Keratinocyte (primary cell): ENCODE results near the gene EPRS1. TPM values are rescaled to one million over a fixed set of nuclear protein-coding genes. Genes with fewer than 3 reads are reported as not detected.

ENCODE experiments used
- DNase-seq: peaks from one replicate; pipeline ENCODE4 v3.0.0-alpha.2; 2011; ENCODE audit warnings: low read depth, missing footprints, low spot score
- FAIRE-seq: peaks from 2 replicates; lab custom pipeline; 2011; peaks lifted over from hg19 to GRCh38; lab: Jason Lieb, UNC
- H2AFZ ChIP-seq: 2 replicates; pipeline ENCODE4 v1.6.0; 2012; ENCODE audit warnings: low read length, control low read depth, inconsistent platforms; ENCODE audit not compliant: control insufficient read depth
- H3K27ac ChIP-seq: 2 replicates; pipeline ENCODE4 v1.5.1; 2011; ENCODE audit warnings: low read length; ENCODE audit not compliant: control insufficient read depth, insufficient read depth
- H3K27me3 ChIP-seq: 3 replicates; pipeline ENCODE4 v1.6.0; 2011; ENCODE audit warnings: low read length; ENCODE audit not compliant: control insufficient read depth, insufficient read depth; ENCODE audit errors: extremely low read depth
- H3K36me3 ChIP-seq, 2 experiments: 2 replicates in 1 of 2; 3 replicates in 1 of 2; pipeline ENCODE4 v1.5.1; 2011; ENCODE audit warnings: low read length in 2 of 2, mild to moderate bottlenecking in 1 of 2; ENCODE audit not compliant: control insufficient read depth in 2 of 2, insufficient read depth in 2 of 2; ENCODE audit errors: extremely low read depth in 1 of 2
- H3K4me1 ChIP-seq: 3 replicates; pipeline ENCODE4 v1.5.1; 2011; ENCODE audit warnings: low read length; ENCODE audit not compliant: control insufficient read depth, insufficient read depth; ENCODE audit errors: extremely low read depth
- H3K4me2 ChIP-seq: 3 replicates; pipeline ENCODE4 v1.6.0; 2011; ENCODE audit warnings: low read depth, low read length; ENCODE audit not compliant: control insufficient read depth, insufficient read depth; ENCODE audit errors: extremely low read depth
- H3K4me3 ChIP-seq, 3 experiments: fragments of 200-600 bp in 1 of 3; sonication (generic) in 1 of 3; 2 replicates in 2 of 3; 3 replicates in 1 of 3; pipeline ENCODE4 v1.5.1; 2011 to 2016; ENCODE audit warnings: low read length in 3 of 3, mild to moderate bottlenecking in 3 of 3, control low read depth in 2 of 3, inconsistent platforms in 1 of 3, low read depth in 1 of 3, mixed read lengths in 1 of 3, mixed run types in 1 of 3, moderate library complexity in 1 of 3; ENCODE audit not compliant: control insufficient read depth in 2 of 3, insufficient read depth in 2 of 3; ENCODE audit errors: extremely low read depth in 1 of 3
- H3K79me2 ChIP-seq: 2 replicates; pipeline ENCODE4 v1.6.0; 2012; ENCODE audit warnings: low read length; ENCODE audit not compliant: control insufficient read depth, insufficient read depth
- H3K9ac ChIP-seq: 3 replicates; pipeline ENCODE4 v1.6.0; 2011; ENCODE audit warnings: low read length; ENCODE audit not compliant: control insufficient read depth, insufficient read depth; ENCODE audit errors: extremely low read depth
- H3K9me1 ChIP-seq: 3 replicates; pipeline ENCODE4 v1.6.0; 2011; ENCODE audit warnings: low read length; ENCODE audit not compliant: control insufficient read depth, insufficient read depth; ENCODE audit errors: extremely low read depth
- H3K9me3 ChIP-seq: 2 replicates; pipeline ENCODE4 v1.5.1; 2012; ENCODE audit warnings: low read depth, low read length; ENCODE audit not compliant: control insufficient read depth
- H4K20me1 ChIP-seq: 3 replicates; pipeline ENCODE4 v1.6.0; 2011; ENCODE audit warnings: low read length; ENCODE audit not compliant: control insufficient read depth, insufficient read depth; ENCODE audit errors: extremely low read depth
- EZH2 ChIP-seq: IDR thresholded peaks from one replicate; pipeline ENCODE4 v1.6.1; 2012; ENCODE audit warnings: inconsistent platforms, mild to moderate bottlenecking, low read length, moderate library complexity
- dilution Hi-C: fragments of 300-500 bp; cut with MboI; formaldehyde crosslinking; loops from one replicate; pipeline ENCODE4 v1.7.0; 2020; ENCODE audit warnings: low sequenced_read_pairs; ENCODE audit not compliant: extremely low pct_ligation_motif_present
- polyA plus RNA-seq, 5 experiments: library from polyadenylated mRNA; depleted of rRNA in 3 of 5; stranded (reverse) in 3 of 5; stranded (forward) in 1 of 5; unstranded in 1 of 5; fragments of >200 nt; gene quantifications; 1 replicate in 1 of 5; 2 replicates in 3 of 5; 3 replicates in 1 of 5; pipeline versions ENCODE4 v1.2.1 to v1.2.3, GENCODE V29; 2011 to 2012; ENCODE audit warnings: missing spikeins in 2 of 5, low read depth in 1 of 5, low replicate concordance in 1 of 5
- TF ChIP-seq, protein P1 (sequence below), 3 experiments: IDR thresholded peaks in 1 of 3; conservative IDR thresholded peaks in 1 of 3; optimal IDR thresholded peaks in 1 of 3; 2 replicates in 2 of 3; 3 replicates in 1 of 3; pipeline versions ENCODE3 to v1.5.1; 2011; ENCODE audit warnings: low read length in 3 of 3, mild to moderate bottlenecking in 3 of 3, moderate library complexity in 2 of 3, control low read depth in 1 of 3, inconsistent platforms in 1 of 3; ENCODE audit not compliant: insufficient read depth in 2 of 3; ENCODE audit errors: extremely low read depth in 1 of 3

The EPRS1 gene
- polyA plus RNA-seq, 1 donor (not counting 4 experiments of a cell fraction or from before 2014, with no cell fraction given), result 96.3 TPM

DNA sequence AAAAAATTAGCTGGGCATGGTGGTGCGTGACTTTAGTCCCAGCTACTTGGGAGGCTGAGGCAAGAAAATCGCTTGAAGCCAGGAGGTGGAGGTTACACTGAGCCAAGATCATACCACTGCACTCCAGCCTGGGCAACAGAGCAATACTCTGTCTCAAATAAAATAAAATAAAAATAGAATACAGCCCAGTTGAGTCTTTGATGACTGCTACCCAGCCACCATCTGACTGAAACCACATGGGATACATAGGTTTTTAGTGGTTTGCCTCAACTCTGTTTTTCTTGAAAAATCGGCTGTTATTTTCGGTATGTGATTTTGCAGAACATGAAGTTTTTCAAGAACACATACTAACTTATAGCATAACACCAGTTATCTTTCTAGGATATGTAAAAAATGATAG lies 46.5 kb downstream of the EPRS1 start:
- TF ChIP-seq, protein P1, sequence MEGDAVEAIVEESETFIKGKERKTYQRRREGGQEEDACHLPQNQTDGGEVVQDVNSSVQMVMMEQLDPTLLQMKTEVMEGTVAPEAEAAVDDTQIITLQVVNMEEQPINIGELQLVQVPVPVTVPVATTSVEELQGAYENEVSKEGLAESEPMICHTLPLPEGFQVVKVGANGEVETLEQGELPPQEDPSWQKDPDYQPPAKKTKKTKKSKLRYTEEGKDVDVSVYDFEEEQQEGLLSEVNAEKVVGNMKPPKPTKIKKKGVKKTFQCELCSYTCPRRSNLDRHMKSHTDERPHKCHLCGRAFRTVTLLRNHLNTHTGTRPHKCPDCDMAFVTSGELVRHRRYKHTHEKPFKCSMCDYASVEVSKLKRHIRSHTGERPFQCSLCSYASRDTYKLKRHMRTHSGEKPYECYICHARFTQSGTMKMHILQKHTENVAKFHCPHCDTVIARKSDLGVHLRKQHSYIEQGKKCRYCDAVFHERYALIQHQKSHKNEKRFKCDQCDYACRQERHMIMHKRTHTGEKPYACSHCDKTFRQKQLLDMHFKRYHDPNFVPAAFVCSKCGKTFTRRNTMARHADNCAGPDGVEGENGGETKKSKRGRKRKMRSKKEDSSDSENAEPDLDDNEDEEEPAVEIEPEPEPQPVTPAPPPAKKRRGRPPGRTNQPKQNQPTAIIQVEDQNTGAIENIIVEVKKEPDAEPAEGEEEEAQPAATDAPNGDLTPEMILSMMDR (optimal IDR thresholded peaks at IDR 0.05 in 1 of 3, IDR thresholded peaks at IDR 0.05 in 1 of 3, conservative IDR thresholded peaks at IDR 0.05 in 1 of 3; ENCODE audit: extremely low read depth in 1 of 3, insufficient read depth in 2 of 3, low read length in 3 of 3), result no peak
- TF ChIP-seq EZH2, result no peak
- Histone ChIP-seq H3K4me2 (no peak overlapping the region), H3K36me3 (peaks cover 5 to 6% of the 10 kb centered on the region in 2 experiments), H3K79me2 (no peaks in the 10 kb centered on the region), H3K9me3 (no peaks in the 10 kb centered on the region), H3K27me3 (no peaks in the 10 kb centered on the region), H3K4me3 (no peak overlapping the region), H3K9ac (no peak overlapping the region), H2AFZ (no peak overlapping the region), H3K4me1 (no peaks in the 10 kb centered on the region), H4K20me1 (no peaks in the 10 kb centered on the region), H3K9me1 (no peaks in the 10 kb centered on the region), H3K27ac (no peak overlapping the region)
- DNase-seq (no peak), FAIRE-seq (no peak)
- dilution Hi-C loops, result no loop called here

Other genes starting within 250 kb of the EPRS1 start
- gene SLC30A10, start 117.9 kb downstream of the EPRS1 start, polyA plus RNA-seq, result 0.02 to 0.08 TPM (median 0.03 TPM) in 3 replicates
- 45.5 to 53.9 TPM (median 53.7 TPM) in 3 replicates for gene BPNT1, start 43.3 kb upstream of the EPRS1 start, polyA plus RNA-seq
- gene IARS2, start 47.6 kb upstream of the EPRS1 start, polyA plus RNA-seq, result 39.7 to 69.0 TPM (median 41.8 TPM) in 3 replicates
- 23.3 to 44.4 TPM (median 43.8 TPM) in 3 replicates for gene RAB3GAP2, start 225.9 kb upstream of the EPRS1 start, polyA plus RNA-seq